GM19193 (cell line): ENCODE data around the gene FAAH2.

Experiments
- POLR2A ChIP-seq: IDR thresholded peaks from 4 replicates; pipeline ENCODE4 v1.6.1; 2011; ENCODE audit not compliant: insufficient read depth, insufficient read length; ENCODE audit errors: extremely low read depth

Gene FAAH2

DNA sequence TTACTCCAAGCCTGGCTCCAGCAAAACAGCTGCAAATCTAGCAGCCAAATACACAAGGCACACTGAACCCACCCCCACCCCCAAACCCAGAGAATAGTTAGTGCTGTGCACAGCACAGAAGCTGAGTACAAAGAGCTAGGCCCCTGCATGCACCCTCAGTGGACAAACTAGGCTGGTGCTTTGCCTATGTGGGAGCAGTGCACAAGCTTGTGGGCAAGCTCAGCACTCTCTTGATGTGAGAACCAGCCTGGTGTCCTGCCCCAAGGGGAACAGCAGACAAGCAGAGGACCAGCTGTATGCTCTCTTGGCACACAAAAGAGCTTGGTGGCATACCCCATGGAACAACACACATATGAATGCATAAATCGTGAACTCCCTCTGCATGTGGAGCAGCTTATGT, 81.7 kb downstream of the FAAH2 start:
- no peak for TF ChIP-seq POLR2A

DNA sequence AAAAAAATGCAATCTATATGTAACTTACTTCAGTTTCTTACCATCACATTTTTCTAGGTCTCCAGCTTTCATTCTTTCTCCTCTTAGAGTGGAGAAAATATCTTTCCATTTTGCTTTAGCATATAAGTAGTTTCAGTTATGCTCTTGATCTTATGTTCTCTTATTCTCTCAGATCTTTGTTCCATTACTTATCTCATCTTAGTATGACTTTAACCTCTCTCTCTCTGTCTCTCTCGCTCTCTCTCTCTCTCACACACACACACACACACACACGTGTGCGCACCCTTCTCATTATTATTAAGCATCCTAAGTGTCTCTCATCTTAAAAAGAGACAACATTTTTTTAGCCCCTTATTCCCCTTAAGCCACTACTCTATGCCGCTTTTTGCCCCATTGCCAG, 92.8 kb downstream of the FAAH2 start:
- no peak for TF ChIP-seq POLR2A

DNA sequence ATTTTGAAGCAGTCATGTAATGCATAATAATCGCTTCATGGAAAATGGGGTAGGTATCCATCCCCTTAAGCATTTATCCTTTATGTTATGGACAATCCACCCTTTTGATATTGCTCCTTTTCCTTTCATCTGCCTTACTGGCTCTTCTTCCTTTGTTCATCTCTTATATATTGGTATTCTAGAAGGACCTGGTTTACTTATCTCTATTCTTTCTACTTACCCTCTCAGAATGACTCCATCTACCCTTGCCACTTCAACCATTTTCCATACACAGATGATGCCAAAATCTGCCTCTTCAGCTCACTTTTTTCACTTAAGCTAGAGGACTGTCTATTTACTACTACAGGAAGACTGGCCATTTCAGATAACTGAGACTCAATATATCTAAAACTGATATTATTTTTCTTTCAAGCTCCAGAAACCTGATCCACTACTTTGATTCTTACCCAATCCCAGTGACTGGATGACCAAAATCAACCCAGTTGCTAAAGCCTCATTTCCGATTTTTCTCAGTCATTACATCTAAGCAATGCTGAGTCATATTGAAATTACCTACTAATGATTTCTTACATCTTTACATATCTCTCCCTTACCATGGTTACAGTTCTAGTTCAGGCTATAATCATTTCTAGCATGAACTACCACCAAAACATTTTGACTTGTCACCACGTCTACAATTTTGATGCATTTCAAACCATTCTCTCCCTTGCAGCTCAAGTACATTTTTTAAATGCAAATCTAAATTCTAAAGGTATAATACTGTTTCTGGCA, 93.7 kb downstream of the FAAH2 start:
- TF ChIP-seq POLR2A = no peak

DNA sequence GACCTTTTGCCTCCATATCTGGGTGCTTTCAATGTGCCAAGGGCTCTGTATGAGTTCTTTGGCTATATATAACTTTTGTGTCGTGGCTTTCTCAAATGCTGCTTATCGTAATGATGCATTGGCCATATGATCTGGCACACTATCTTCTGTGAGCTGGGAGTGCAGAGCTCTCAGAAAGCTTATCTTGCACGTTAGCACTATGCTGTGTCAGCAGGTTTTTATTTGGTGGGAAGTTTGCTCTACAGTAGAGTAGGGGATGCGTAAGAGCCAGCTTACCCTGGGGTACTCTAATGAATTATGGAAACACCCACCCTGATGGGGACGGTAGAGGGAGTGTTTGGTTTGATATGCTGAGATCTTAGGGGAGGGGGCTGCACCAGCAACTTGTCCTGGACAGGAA, 119.6 kb downstream of the FAAH2 start:
- no peak for TF ChIP-seq POLR2A

DNA sequence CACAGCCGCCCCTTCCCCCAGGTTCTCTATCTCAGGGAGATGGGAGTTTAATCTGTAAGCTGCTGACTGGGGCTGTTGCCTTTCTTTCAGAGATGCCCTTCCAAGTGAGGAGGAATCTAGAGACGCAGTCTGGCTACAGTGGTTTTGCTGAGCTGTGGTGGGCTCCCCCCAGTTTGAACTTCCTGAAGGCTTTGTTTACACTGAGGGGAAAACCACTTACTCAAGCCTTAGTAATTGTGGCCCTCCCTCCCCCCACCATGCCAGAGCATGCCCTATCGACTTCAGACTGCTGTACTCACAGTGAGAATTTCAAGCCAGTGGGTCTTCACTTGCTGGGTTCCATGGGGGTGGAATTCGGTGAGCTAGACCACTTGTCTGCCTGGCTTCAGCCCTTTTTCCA, 131.3 kb downstream of the FAAH2 start:
- no peak for TF ChIP-seq POLR2A

DNA sequence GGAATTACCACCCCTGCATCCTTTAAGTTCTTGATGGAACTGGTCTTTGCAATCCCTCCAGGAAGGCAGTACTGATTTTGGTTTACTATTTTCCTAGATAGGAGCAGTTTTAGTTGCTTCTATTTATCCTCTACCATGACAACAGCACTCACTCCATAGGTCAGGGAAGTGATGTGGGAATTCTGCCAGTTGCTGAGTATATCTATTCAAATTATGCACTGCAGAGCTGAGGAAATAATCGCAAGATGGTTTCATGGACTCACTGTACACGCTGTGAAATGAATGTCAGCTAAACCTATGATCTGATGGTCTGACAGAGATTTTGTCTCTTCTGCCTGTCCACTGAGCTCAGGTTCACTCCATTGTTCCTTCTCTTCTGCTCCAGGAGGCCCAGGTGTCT, 135.8 kb downstream of the FAAH2 start:
- TF ChIP-seq POLR2A = no peak

DNA sequence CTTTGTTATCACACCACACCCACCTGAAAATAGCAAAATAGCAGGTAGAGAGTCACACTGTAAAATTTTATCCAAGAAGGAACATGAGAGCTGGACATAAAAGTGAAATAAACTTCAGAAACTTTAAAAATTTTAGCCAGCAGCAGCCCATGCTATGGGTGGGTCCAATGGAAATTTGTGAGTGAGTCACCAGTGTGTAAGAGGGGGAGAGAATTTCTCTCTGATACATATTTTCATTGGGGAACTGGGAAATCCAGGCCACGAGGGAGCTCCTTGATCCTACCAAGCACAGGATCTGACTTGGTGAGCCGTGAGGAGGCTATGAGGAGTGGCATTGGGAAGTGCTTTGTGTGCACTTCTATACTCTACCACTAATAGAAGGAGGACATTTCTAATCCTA, 136.3 kb downstream of the FAAH2 start:
- TF ChIP-seq POLR2A = no peak

DNA sequence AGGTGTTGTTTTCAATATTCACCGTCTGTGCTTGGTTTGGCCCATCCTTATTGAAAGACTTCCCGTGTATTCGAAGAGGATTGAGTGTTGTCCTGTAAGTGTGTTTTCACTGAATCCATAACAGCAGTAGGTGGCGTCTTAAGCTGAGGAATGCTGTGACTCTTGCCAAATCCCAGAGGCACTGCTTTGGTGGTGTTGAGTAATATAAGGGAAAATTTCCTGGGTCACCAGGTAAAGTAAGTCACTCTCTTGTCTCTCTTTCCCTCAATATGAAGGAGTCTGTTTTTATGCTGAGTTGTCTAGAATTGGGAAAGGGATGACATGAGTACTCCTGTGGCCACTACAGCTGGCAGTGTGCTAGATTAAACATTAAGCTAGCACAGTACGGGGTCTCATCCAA, 158.6 kb downstream of the FAAH2 start:
- TF ChIP-seq POLR2A = no peak

DNA sequence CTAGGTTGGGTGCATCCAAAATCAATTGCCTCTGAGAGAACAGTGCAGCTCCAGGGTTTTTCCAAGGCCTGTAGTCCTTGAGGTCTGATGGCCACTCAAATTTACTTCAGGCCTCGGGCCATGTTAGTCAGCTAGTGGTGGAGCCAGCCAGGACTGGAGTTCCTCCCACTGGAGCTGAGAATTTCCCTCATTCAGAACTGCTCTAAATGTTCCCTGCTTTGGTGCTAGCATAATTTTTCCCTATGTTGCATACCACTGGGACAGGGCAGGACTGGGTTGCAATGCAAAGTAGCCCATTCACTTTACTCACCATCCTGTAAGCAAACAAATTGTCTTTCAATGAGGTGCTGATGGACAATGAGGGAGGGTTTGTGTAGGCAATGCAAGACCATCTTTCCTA, 159.3 kb downstream of the FAAH2 start:
- no peak for TF ChIP-seq POLR2A

DNA sequence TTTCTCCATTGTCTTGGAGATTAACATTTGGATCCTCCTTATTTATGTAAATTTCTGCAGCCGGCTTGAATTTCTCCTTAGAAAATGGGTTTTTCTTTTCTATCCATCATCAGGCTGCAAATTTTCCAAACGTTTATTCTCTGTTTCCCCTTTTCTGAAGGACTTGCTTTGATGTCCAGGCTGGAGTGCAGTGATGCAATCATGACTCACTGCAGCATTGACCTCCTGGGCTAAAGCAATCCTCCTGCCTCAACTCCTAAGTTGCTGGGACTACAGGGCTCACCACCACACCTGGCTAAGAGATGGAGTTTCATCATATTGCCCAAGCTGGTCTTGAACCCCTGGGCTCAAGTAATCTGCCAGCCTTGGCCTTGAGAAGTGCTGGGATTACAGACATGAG, 161.3 kb downstream of the FAAH2 start:
- TF ChIP-seq POLR2A = no peak

DNA sequence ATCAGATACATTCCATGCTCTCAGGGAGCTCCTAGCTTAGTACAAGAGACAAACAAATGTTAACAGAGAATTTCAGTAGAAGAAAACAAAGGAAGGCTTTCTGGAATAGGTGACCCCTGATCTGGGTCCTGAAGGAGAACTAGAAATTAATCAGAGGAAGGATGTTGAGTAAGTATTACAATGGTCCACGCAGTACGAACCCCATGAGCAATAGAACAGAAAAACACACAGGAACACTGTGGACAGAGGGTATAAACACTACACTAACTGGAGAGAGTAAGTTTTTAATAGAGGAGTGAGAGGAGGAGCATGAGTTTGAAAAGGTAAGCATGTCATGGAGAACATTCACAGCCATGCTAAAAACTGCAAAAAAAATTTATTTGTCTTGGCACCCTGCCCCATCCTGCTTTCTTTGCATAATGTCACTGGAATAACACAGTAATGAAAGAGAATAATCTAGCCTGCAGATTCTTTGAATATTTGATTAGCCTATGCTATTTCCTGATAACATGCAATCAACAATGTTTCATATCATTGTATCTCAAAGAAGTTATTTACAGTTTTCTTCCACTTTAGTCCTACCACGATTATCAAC, 165.0 kb downstream of the FAAH2 start:
- no peak for TF ChIP-seq POLR2A

DNA sequence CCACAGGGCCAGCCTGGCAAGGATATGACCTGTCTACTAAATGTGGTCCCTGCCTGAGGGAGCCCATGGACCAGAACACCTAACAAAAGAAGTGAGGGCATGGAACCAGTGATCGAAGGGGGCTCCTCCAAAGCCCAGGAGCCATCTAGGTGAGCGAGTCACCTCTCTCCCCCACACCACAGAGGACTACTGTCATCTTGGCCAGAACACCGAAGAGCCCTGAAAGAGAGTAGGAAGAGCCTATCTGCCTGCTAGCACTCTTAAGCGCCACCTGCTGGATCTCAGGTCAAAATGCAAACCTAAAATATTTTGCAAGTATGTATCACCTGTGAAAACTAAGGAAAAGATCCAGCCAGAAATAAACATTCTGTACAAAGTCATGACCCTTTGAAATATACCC, 167.4 kb downstream of the FAAH2 start:
- TF ChIP-seq POLR2A = no peak

DNA sequence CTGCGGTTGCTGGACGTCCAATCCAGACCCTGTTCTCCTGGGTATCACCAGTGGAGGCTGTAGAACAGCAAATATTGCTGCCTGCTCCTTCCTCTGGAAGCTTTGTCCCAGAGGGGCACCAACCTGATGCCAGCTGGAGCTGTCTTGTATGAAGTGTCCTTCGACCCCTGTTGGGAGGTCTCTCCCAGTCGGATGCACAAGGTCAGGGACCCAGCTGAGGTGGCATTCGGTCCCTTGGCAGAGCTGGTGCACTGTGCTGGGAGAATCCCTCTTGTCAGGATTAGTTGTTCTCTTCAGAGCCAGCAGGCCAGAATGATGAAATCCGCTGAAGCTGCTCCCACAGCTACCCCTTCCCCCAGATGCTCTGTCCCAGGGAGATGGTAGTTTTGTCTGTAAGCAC, 195.0 kb downstream of the FAAH2 start:
- no peak for TF ChIP-seq POLR2A

DNA sequence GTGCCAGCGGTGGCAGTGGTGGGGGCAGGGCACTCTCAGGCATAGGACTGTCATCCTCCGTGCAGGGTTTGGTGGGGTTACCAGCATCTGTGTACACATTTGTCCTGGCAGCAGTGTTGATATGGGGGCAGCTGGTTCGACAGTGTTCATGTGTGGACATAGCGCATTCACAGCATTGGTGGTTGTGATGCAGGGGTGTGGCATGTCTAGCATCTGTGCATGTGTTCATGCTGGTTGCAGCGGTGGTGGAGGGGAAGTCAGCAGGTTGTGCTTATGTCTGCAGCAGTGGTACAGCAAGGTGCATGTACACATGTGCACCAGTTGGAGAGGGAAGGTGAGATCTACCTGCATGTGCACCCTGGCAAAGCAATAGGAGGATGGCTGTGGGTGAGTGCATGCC, 230.0 kb downstream of the FAAH2 start:
- TF ChIP-seq POLR2A = no peak

DNA sequence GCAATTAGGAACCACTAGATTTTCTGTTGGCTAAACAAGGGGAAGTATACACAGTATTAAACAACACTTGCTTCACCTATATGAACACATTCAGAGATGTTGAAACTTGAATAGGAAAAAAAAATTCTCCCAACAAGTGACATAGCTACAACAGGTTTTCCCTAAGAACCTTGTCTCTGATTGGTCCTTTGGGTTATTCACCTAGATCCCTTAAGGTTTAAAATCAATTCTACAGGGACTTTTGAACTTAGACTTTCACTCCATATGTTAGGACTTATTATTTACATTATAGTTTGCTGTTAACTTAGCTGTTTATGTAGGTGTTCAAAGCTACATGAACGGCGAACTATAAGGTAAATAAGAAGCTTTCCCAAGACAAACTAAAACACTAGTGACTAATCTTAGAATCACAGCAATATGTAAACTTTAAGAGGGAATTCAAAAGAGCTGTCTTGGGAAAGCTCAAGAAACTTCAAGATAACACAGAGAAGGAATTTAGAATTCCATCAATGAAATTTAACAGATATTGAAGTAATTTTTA, 233.1 kb downstream of the FAAH2 start:
- no peak for TF ChIP-seq POLR2A

DNA sequence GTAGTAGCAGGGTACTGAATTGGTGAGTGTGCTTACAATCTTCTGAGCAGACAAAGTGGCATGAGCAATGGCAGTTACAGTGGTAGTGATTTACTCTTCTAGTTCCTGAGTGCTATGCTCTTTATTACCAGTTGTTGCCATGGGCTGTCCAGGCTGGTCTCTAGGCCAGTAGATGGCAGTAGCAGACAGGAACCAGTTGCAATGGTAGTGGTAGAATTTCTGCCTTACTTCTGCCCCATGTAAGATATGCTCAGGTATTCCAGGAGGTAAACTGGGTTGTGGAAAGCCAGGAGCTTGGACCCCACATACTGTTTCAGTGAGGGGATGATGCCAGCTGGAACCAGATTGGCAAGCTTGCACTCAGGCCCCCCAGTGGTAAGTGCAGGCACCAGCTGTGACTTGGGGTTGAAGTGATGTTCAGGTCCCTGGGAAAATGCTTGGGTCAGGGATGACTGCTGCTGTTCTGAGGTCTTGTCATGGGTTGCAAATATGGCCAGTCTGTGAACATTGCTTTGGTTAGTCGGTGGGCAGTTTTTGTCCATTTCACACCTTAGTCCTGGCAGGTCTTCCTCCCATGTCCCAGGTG, 242.3 kb downstream of the FAAH2 start:
- TF ChIP-seq POLR2A = no peak
